ENCODE results near the gene PPARA. TPM values are rescaled to one million over a fixed set of nuclear protein-coding genes. Genes with fewer than 3 reads are reported as not detected.

Gene PPARA
- total RNA-seq, 4 donors from 2014 or later: 18.9 to 43.5 (median 27.2) TPM

DNA sequence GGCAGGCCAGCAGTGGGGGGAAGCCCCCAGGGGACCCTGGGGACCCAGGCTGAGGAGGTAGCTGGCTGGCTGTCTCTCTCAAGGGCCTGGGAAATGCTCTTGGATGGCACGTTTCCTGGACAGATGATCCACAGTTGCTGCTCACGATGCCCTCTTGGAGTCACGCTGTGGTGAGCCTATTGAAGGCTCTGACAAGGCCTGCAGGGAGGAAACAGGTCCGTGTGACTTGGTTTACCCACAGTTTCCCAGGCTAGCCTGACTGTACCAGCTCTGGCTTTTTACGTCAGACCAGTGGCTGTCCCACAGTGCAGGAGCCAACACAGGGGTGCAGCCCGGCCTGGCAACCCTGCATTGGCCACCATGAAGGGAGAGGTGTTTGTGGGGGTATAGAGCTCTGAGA, 29.2 kb upstream of the PPARA start:
- peak overlapping the region in 1 of 4 donors; percentile 76 for H3K27ac ChIP-seq

GRCh38 chr22:46121523-46122287, 28.6 kb upstream of the PPARA start:
- Histone ChIP-seq H3K36me3 (no peaks in the 10 kb centered on the region), H3K9me3 (peaks cover 0 to 2% (median 0%) of the 10 kb centered on the region in 4 donors), H3K27me3 (no peaks in the 10 kb centered on the region), H3K4me1 (peaks cover 0 to 41% (median 12%) of the 10 kb centered on the region in 4 donors), H3K4me3 (no peak overlapping the region), H3K27ac (peak overlapping the region in 1 of 4 donors; percentile 57)
- WGBS, 2 donors: 83 to 85% methylated on average over 5 to 10 of the region's 11 CpGs
- no peak for DNase-seq (ENCODE audit: low spot score in 2 of 2)
- TF ChIP-seq EP300 (IDR thresholded peaks at IDR 0.05) (no peak), CTCF (IDR thresholded peaks at IDR 0.05) (no peak), POLR2A (IDR thresholded peaks at IDR 0.05) (no peak)

More for the DNA sequence above, 29.2 kb upstream of the PPARA start:
- WGBS, 2 donors: 84 to 86% methylated on average over 4 to 6 of the region's 6 CpGs
- Histone ChIP-seq H3K4me1 (peaks cover 0 to 42% (median 14%) of the 10 kb centered on the region in 4 donors), H3K9me3 (no peaks in the 10 kb centered on the region), H3K36me3 (no peaks in the 10 kb centered on the region), H3K27me3 (no peaks in the 10 kb centered on the region), H3K4me3 (no peak overlapping the region)
- TF ChIP-seq EP300 (IDR thresholded peaks at IDR 0.05) (no peak), POLR2A (IDR thresholded peaks at IDR 0.05) (no peak), CTCF (IDR thresholded peaks at IDR 0.05) (no peak)
- DNase-seq (ENCODE audit: low spot score in 2 of 2): no peak

- peak; percentile 92 to 99 (median 96) for TF ChIP-seq CTCF (IDR thresholded peaks at IDR 0.05)
- no peak for TF ChIP-seq POLR2A (IDR thresholded peaks at IDR 0.05)
- peak; percentile 23 to 44 for TF ChIP-seq EP300 (IDR thresholded peaks at IDR 0.05)
- H3K4me3 ChIP-seq: peak overlapping the region in 2 of 4 donors; percentile 2 to 26
- peaks cover 0 to 36% (median 11%) of the 10 kb centered on the region in 4 donors for H3K4me1 ChIP-seq
- peak overlapping the region in 1 of 4 donors; percentile 57 for H3K27ac ChIP-seq
- WGBS, 2 donors: 2 to 11% methylated on average over 7 to 21 of the region's 24 CpGs
- H3K27me3 ChIP-seq: no peaks in the 10 kb centered on the region
- peaks cover 0 to 6% (median 0%) of the 10 kb centered on the region in 4 donors for H3K9me3 ChIP-seq
- no peaks in the 10 kb centered on the region for H3K36me3 ChIP-seq
- DNase-seq (ENCODE audit: low spot score in 2 of 2): peak; percentile 66 to 79
These were observed 27.8 kb upstream of the PPARA start for GRCh38 chr22:46122511-46122971.

- Histone ChIP-seq H3K36me3 (no peaks in the 10 kb centered on the region), H3K4me1 (peaks cover 0 to 36% (median 11%) of the 10 kb centered on the region in 4 donors), H3K9me3 (peaks cover 0 to 6% (median 0%) of the 10 kb centered on the region in 4 donors), H3K4me3 (no peak overlapping the region), H3K27ac (peak overlapping the region in 1 of 4 donors; percentile 57), H3K27me3 (no peaks in the 10 kb centered on the region)
- TF ChIP-seq EP300 (IDR thresholded peaks at IDR 0.05) (no peak), POLR2A (IDR thresholded peaks at IDR 0.05) (no peak), CTCF (IDR thresholded peaks at IDR 0.05) (no peak)
- DNase-seq (ENCODE audit: low spot score in 2 of 2): no peak
- WGBS, 2 donors: 71 to 76% methylated on average over 18 to 19 of the region's 19 CpGs
These were observed 27.2 kb upstream of the PPARA start for GRCh38 chr22:46122980-46123693.
